ENCODE measurements around the gene DNMT3A.

Gene DNMT3A

DNA sequence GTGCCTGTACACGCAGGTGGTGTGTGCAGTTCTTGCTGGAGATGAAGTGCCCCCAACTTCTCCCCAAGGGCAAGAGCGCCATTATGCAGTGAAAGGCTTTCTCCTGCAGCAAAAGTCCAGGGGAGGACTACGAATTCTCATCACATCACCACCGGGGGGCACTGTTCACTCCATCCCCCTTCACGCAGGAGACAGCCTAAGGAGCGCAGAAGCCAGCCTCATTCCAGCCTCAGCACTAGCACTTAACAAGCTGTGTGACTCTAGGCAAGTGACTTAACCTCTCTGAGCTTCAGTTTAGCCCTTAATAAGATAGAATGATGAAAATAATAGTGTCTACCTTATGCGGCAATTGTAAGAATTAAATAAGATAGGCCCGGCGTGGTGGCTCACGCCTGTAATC is 32.3 kb downstream of the DNMT3A start:
- peak; percentile 82 for FAIRE-seq
- DNase-seq (ENCODE audit: extremely low spot score, insufficient read length, low read depth), result no peak

DNA sequence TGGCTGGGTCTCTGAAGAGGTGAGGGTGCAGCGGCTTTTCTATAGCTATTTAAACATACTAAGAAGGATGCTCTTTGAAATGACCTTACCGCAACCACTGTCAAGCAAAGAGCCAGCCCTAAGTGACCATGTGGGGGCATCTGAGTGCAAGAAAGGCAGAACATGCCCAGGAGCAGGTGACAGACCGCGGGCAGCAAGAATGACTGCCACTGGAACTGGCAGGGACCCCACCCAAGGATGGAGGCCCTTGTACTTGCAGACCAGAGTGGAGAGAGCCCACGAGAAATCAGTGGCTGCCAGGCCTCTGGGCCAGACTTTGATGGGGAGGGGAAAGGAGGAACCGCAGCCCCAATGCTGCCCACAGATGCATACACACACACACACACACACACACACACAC is 33.1 kb downstream of the DNMT3A start:
- no peak for FAIRE-seq
- DNase-seq (ENCODE audit: extremely low spot score, insufficient read length, low read depth), result no peak

DNA sequence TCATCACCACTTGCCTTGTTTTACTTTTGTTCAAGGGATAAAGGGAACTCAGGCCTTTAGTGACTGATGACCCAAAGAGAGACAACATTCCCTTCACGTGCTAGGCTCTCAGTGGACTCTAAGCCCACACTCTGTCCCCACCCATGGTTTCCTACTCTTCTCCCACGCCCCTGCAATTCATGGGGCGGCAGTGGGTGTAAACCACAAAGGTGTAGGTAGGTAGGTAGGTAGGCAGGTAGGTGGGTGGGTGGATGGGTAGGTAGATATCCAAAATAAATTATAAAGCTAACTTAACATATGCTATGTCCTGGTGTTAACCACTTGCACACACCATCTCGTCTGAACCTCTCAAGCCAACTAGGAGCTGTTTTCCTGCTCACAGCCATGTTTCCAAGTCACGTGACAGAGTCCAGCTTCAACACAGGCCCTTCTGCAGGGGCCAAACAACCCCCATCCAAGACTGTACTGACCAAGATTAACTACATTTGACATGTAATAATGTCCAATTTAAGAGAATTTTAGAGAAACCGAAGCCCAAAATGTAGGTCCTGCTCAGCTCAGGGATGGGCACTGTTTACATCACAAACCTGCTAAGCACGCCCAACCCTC is 33.7 kb downstream of the DNMT3A start:
- FAIRE-seq, result no peak
- no peak for DNase-seq (ENCODE audit: extremely low spot score, insufficient read length, low read depth)

DNA sequence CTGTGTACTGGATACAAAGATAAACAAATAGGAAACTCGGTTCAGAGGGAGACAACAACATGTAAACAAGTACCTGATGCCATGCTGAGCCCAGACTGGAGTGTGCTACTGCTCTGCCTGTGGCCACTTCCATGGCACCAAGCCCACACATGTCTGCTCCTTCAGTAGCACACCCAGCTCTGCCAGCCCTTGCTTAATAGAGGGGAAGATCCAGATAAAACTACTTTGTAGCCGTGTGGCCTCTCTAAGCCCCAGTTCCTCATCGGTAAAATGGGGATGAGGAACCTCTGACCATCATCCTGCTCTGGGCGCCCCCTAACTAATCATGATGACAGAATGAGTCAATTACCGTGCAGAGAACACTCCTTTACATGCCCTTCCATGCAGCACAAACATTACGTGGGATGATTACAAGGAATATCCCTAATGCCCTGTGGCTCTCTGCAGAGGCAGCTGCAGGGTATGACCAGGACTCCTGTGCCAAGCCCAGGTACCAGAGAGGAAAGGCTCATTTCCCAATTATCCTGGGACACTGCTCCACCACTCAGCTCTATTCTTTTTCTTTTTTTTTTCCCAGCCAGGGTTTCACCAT is 34.9 kb downstream of the DNMT3A start:
- FAIRE-seq (no peak), DNase-seq (ENCODE audit: extremely low spot score, insufficient read length, low read depth) (no peak)

DNA sequence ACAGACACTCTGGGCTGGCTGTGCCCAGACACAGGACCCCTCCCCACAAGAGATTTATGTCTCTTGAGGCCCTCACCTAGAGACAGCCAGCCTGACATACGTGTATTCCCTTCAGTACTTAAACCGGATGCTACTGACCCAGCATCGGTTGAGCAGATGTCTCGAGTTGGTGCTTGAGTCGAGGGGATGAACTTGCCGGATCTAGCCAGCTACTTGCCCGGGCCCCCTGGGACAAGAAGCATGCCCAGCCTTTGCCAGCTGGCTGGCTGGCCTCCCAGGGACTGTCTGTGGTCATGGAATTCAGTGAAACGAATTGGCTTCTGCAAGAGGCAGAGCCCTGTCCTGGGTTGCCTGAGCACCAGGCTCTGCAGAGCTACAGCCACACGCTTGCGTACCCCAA is 36.0 kb downstream of the DNMT3A start:
- no peak for DNase-seq (ENCODE audit: extremely low spot score, insufficient read length, low read depth)
- FAIRE-seq, result no peak

DNA sequence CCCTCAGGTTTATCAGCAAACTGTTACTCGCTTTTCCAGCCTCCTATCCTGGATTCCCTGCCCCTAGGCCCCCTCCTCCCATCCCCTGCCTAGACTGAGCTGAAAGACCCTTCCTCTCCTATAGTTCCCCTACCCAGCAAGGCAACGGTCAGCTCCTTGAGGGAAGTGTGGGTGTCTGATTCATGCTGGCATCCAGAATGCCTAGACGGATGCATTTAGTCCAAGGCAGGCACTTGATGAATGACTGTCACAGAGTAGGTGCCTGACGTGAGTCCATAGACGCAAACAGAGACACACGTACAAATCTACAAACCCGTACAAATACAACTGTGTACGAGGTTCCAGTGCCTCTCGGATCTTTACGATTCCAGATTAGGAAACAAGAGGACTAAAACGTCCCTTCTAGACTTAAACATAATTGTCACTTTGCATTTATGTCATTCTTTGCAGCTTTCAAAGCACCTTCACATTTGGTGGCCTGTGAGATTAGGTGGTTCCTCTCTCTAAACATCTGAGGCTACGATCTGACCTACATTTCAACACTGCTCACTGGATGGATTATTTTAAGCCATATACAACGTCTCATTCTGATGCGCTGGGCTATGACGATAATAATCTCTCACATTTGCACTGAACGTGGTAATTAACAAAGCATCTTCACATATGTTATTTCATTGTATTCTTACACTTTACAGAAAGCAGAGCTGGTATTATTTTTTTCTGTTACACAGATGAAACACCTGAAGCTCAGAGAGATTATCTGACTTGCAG is 36.7 kb downstream of the DNMT3A start:
- no peak for FAIRE-seq
- no peak for DNase-seq (ENCODE audit: extremely low spot score, insufficient read length, low read depth)

DNA sequence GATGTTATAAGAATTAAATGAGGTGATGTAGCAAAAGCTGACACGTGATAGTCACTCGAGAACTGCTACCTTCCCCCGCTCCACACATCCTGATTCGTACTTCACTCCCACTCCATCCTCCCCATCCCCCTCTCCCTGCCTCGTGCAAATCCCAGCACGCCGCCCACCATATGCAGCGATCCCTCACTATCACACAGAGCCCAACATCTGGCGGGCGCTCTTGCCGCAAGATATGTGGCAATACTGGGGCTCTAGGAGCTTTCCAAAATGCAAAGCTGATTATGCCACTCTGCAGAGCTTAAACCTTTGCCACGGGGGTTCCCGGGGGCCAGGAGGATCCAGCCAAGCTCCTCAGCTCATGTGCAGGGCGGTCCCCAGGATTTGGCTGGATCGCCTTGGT is 37.4 kb downstream of the DNMT3A start:
- no peak for FAIRE-seq

DNA sequence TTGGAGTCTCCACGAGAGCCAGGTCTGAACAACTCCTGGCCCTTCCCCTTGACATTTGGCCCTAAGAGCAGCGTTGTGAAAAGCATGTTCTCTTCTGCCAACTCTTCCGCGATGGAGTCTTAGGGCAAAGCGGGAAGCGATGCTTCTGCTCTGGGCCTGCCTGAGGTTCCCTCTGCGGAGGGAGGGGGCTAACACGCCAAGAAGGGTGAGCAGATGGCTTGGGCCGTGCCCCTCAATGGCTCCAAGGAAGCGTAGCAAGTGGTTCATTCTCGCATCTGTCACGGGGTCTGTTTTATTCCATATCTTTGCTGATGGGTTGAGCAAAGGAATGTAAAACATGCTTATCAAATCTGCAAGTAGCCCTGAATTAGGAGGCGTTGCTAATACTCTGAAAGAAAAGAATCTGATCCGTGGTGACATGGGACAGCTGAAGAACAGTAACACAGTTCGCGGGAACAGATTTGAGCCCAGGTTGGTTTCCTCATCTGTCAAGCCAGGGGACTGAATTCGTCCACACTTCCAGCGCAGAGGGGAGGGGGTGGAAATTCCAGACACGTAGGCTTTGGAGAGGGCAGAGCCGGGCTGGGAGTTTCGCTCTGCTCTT is 38.0 kb downstream of the DNMT3A start:
- FAIRE-seq, result no peak
- DNase-seq (ENCODE audit: extremely low spot score, insufficient read length, low read depth), result no peak

More for the DNA sequence above, 37.4 kb downstream of the DNMT3A start:
- DNase-seq (ENCODE audit: extremely low spot score, insufficient read length, low read depth), result no peak

DNA sequence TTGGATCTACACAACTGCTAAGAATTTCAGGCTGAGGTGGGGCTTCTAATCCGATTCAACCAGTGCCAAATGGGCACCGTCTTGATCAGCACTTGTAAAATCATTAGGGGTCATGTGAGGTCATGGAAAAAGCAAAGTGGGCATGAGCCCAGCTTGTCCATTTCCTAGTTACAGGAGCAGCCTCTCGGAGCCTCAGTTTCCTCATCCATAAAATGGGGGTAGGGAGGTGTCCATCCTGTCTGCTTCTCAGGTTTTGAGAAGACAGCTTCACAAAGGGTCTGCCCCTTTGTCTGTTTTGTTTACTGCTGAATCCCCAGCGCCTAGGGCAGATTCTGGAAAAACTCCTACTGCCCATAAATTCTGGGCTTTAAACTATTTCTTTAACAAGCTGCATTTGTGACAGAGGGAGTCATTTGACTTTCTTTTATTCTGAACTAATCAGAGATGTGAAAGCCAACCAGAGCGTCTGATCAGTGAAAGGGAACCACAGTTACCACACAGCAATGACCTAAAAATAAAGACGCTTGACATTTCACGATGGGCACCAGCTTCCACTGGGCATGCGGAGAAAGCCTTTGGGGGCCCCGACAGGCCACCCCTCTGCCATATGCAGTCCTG is 38.9 kb downstream of the DNMT3A start:
- DNase-seq (ENCODE audit: extremely low spot score, insufficient read length, low read depth), result no peak
- FAIRE-seq, result peak; percentile 78

DNA sequence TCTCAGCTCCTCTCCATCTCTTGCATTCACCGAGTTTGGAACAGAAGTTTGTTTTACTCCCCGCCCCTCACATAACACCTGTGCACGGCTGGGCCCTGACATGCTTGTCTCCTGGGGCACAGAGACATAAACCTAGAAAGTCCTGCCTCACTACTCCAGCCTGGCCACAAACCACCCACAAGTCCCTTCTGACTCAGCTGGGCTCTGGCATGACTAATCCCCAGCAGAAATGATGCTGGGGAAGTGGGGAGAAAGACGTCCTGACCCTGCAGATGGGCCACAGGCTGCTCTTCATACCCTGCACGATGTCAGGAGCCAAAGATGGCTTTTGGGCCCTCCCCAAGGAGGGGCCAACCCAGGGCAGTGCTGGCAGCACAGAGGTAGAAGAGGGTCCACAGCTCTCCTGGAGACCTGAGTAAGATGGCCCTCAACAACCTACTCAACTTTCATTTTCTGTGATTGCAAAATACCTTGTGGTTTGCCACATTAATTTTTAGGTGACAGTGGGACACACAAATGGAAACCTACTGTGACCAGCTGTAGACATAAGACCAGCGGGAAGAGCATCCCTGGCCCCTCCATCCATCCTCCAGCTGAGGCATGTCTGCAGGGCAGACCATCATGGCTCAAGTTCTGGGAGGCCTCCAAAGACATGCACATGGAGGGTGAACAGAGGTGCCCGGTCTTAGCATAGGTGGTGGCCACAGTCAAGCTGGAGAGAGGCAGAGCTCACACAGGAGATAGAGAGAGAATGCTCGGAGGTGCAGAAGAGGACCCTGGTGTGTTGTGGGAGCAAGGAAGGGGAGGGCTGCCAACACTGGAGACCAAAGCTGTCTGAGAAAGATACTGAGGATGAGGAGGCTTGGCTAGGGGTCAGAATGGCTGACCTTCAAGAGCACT is 40.0 kb downstream of the DNMT3A start:
- FAIRE-seq, result peak; percentile 99
- DNase-seq (ENCODE audit: extremely low spot score, insufficient read length, low read depth), result peak; percentile 78

DNA sequence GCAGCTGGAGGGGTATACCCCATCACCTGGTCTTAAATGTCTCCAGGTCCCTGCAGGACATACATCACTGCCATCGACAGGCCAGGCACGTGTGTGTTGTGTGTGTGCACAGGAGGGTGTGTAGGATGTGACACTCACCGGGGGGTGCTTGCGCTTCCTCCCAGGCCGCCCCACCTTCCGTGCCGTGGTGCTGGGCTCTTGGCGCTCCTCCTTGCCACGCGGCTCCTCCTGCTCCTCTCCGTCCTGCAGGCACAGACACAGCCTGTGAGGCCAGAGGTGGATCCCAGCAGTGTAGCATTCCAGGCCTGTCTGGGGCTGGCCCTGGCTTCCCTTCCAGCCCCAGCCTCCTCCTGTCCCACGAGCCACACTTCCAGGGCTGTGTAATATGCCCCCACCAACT is 41.7 kb downstream of the DNMT3A start:
- FAIRE-seq, result no peak
- DNase-seq (ENCODE audit: extremely low spot score, insufficient read length, low read depth), result no peak

DNA sequence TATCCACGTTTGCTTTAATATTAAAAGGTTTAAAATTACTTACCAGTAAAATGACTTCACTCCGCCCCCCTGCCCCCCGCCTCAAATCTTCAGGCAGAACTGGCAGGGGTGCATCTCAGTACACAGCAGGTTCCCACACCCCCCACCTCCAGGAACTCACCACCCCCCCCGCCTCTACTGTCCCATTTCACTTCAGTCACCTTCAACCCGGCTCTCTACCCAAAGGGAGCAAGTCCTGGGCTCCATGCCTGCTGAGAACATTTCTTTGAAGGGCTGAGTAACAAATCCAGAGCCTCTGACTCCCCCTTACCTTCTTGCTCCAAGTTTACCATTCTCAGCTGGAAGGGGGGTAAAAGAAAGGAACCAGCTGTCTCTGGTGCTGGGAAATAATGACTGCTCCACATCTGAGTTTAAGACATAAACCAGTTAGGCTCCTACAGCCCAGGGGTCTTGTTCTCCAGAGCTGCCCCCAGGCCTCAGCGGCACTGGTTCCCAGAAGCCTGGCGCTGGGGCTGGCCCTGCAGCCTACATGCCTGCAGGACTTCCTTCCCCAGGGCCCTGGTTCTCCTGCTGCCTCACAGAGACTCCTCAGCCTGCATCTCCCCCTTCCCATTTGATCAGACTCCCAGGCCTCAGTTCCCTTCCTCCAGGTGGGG is 42.8 kb downstream of the DNMT3A start:
- no peak for DNase-seq (ENCODE audit: extremely low spot score, insufficient read length, low read depth)

DNA sequence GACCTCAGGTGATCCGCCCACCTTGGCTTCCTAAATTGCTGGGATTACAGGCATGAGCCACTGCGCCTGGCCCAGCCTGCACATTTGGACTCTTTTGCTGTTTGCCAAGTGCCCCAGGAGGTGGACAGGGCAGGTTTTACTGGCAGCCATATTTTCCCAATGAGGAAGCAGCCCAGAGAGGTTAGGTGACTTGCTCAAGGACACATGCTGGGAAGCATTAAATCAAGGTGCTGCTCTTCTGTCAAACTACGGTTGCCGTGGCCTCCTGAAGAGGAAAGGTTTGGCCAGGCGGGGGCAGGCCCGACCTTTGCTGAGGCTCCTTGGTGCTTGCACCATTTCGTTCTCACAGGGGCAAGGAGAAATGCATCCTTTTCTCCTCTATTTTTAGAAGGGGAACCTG is 44.0 kb downstream of the DNMT3A start:
- DNase-seq (ENCODE audit: extremely low spot score, insufficient read length, low read depth), result no peak

More for the DNA sequence above, 42.8 kb downstream of the DNMT3A start:
- no peak for FAIRE-seq

DNA sequence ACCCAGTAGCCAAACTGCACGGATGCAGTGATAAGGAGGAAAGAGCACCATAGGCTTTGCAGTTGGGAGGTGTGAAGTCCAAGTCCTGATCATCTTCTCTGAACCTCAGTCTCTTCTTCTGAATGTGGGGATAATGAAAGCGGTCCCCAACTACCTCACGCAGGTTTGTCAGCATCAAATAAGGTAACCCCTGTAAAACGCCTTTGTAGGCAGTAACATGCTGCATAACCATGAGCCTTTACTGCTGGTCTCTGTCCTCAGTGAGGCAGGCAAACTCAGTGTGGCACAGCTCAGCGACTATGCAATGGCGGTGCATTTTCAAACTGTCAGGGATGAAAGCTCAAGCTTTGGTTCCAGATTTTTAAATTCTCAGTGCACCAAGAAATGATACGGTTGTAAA is 46.1 kb downstream of the DNMT3A start:
- DNase-seq (ENCODE audit: extremely low spot score, insufficient read length, low read depth), result no peak
- FAIRE-seq, result no peak

More for the DNA sequence above, 44.0 kb downstream of the DNMT3A start:
- FAIRE-seq, result no peak

DNA sequence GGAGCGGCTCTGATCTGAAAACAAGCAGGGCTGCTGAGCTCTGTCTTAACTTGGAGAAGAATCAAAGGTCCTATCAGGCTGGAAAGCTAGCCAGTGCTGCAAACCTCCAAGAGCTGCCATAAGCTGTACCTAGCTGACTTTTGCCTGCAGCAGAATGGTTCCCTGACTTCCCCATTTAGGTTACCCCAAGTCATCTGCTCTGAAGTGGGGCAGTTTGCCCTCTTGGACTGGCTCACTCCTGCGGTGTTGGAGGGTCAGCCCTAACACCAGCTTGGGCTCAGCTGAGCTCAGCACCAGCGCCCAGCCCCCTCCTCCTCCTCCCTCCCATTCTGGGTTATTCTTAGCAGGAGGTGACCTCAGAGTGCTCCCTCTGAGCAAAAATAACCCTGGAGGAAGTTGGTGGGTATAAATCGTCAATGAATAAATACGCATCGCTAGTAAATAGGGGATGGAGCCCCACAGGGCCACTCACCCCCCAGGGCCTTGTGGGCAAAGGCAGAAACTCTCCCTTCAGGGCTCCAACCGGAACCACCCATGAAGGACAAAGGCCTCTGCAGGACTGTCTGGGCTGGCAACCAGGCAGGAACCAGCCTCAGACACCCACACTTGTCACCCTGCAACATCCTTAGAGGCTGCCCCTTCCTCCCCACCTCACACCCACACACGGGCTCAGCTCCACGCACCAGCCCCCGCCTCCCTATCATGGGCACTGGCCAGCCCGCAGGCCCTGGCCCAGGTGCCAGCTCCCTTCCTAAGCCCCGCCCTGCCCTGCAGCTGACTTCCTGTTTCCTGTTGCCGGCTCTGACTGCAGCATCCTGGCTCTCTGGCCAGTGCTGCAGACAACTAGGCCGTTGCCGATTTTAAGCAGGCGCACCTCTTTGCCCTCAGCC is 46.9 kb downstream of the DNMT3A start:
- FAIRE-seq (peak; percentile 95), DNase-seq (ENCODE audit: extremely low spot score, insufficient read length, low read depth) (peak; percentile 75)

DNA sequence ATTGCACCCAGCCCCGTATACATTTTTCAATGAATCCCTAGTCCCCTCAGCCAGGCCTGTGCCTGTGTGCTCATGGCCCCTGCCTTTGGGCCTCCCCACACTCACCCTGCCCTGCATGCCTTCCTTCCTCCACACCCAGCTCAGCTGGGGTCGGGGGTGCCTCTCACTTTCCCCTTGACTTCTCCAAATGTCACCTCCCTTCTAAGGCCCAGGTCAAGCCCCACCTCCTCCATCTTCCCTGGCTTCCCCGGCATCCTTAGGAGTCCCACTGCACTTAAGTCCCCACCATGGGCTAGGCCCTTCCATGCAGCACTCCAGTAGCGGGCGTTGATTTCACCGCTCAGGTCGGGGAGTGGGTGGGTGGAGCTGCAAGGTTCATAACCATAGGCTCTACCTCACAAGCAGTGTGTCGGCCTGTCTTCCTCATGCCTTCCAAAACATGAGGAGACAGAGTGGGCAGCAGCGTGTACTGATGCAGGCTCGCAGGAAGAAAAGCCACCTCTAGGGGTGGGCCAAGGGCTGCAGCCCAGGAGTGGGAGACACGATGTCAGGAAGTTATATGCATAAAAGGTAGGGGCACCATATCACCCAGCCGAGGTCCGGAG is 47.7 kb downstream of the DNMT3A start:
- no peak for FAIRE-seq
- DNase-seq (ENCODE audit: extremely low spot score, insufficient read length, low read depth), result no peak

DNA sequence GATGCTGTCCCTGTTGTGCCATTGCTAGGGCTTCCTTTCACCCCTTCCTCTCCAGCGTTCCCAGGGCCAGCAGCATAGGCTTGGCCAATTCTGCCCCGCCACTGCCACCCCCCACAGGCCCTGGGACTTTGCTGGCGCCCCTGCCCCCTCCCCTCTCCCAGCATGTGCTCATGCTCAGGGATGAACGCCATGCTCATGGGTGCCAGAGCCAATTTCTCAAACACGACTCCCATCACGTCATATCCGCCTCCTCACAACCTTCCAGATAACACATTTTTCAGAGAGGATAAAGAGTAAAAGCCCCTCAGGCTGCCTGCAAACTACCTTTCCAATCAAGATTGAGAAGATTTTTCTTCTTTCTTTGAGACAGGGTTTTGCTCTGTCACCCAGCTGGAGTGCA is 48.6 kb downstream of the DNMT3A start:
- FAIRE-seq (no peak), DNase-seq (ENCODE audit: extremely low spot score, insufficient read length, low read depth) (no peak)

DNA sequence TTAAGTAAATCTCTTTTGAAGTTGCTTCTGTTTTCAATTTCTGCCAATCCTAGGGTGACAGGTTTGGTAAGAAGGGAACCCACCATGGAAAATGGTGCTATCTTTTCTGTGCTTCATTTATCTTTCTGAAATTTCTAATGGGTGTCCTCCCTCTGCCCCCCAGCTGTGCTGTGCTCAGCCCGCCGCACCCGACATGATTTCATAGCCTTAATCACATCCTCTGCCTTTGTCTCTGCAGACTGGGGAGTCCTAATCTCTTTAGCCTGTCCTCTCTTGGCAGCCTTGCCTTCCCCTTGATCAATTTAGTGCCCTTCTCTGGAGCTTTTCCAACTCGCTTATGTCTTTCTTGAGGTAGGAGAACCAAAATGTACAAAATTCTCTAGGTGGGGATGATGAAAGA is 49.3 kb downstream of the DNMT3A start:
- DNase-seq (ENCODE audit: extremely low spot score, insufficient read length, low read depth) (no peak), FAIRE-seq (no peak)
